Activated naive CD8-positive, alpha-beta T cell (primary cell): ENCODE data around the gene NAA80.

Experiments
- H3K27ac Mint-ChIP-seq: one replicate; pipeline ENCODE4 v1.8.0; 2021; ENCODE audit warnings: mixed read lengths
- H3K27me3 Mint-ChIP-seq: one replicate; pipeline ENCODE4 v1.8.0; 2021; ENCODE audit warnings: mixed read lengths
- H3K36me3 Mint-ChIP-seq: one replicate; pipeline ENCODE4 v1.8.0; 2021; ENCODE audit warnings: mixed read lengths
- H3K4me1 Mint-ChIP-seq: one replicate; pipeline ENCODE4 v1.8.0; 2021; ENCODE audit warnings: low read depth, mixed read lengths
- H3K4me3 Mint-ChIP-seq: one replicate; pipeline ENCODE4 v1.8.0; 2021; ENCODE audit warnings: mild to moderate bottlenecking, mixed read lengths
- H3K9me3 Mint-ChIP-seq: one replicate; pipeline ENCODE4 v1.8.0; 2021; ENCODE audit warnings: low read depth, mixed read lengths

Gene NAA80, protein sequence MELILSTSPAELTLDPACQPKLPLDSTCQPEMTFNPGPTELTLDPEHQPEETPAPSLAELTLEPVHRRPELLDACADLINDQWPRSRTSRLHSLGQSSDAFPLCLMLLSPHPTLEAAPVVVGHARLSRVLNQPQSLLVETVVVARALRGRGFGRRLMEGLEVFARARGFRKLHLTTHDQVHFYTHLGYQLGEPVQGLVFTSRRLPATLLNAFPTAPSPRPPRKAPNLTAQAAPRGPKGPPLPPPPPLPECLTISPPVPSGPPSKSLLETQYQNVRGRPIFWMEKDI

DNA sequence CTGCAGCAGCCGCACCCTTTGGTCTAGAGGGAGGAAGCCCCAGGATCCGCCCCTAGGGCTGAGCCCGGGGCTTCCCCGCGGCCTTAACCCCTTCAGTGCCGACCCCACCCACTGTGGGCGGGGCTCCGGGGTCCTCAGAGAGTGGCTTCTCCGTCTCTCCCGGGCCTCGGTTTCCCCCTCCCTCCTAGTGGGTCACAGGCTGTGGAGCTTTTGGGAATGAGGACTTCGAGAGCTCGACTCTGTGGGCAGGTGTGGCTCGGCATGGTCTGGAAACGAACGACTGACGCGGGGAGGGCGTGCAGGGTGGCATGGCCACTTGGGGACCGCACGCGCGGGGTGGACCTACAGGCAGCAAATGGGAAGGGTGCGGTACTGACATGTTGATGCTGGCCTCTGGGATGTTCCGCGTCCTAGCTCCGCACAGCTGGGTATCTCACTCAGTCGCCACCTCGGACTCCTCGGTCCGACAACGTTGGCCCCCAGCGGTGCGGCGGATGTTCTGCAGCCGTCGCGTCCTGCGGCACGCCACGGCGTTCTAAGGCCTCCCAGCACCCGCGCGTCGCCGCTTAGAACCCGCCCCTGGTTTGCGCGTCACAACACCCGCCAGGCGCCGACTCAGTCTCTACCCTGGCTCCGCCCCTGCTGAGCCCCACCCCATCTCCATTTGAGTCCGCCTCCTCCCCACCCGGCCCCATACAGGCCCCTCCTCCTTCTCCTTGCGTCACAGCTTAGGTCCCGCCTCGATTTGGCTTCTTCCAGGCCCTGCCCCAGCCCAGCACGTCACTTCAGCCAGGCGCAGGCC lies at the start of gene NAA80, which contains the start of gene HYAL3:
Gene NAA80, minus strand, starts transcription at position 570 of the 802 bp plus-strand sequence. CDS start 1,942 bp downstream, outside the sequence.
Gene HYAL3, minus strand, starts transcription at position 570 of the 802 bp plus-strand sequence. CDS start 3,803 bp downstream, outside the sequence.
- Mint-ChIP-seq H3K4me1 (peaks cover 22% of the 10 kb centered on the region), H3K27me3 (no peaks in the 10 kb centered on the region), H3K9me3 (no peaks in the 10 kb centered on the region), H3K36me3 (no peaks in the 10 kb centered on the region), H3K27ac (peak within 1 kb of the TSS; percentile 98), H3K4me3 (peak within 1 kb of the TSS; percentile 97)

DNA sequence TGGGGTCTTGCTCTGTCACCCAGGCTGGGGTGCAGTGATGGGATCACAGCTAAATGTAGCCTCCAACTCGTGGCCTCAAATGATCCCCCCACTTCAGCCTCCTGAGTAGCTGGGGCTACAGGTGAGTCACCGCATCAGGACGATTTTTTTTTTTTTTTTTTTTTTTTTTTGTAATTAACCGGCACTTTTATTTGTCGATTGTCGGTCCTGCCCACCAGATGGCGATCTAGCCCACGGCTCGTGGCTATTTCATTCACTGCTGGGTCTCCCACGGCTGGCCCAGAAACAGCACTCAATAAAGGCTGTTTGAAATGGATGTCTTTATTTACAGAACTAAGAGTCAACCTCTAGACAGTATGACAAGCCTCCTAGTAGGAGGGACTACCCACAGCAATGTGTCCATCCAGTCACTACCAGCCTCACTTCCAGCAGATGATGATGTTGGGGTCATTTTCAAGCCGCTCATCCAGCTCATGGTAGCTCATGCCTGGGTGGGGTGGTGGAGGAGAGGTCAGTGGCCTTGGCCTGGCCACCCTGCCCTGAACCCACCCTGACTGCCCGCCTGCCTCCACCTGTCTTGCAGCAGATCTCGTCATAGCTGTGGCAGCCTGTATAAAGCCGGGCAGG lies 48.1 kb upstream of the NAA80 start:
- H3K4me1 Mint-ChIP-seq, result peaks cover 60% of the 10 kb centered on the region
- H3K27me3 Mint-ChIP-seq, result no peaks in the 10 kb centered on the region
- peak overlapping the region; percentile 66 for H3K27ac Mint-ChIP-seq
- H3K4me3 Mint-ChIP-seq, result peak overlapping the region; percentile 52
- no peaks in the 10 kb centered on the region for H3K36me3 Mint-ChIP-seq
- no peaks in the 10 kb centered on the region for H3K9me3 Mint-ChIP-seq

DNA sequence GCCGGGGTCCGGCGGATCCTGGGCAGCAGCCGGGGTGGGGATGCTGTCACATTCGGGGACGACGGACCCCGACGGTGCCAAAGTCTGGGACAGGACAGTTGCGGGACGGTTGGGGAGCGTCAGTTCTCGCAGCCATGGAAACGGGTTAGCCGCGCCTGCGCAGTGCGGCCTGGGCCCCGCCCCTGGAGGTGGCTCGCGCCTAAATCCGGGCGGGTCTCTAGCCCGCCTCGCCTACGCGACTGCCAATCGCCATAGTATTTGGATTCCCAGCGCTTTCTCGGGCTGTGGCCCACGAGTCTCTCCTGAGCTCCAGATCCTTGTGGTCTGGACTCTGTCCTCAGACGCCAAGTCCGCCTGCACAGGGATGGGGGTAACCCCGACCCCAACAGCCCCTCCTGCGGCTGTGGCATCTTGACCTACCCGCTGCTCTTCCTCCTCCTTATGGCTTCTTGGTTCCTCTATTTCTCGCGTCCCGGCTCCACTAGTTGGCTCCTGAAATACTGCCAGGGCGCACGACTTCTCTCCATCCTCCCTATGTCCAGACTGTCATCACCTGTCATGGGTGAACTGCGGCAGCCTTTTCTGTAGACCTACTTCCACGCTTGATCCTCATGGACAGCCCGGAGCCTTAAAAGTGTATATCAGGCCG lies 46.5 kb upstream of the NAA80 start, which contains the start of gene ZMYND10:
Gene ZMYND10, minus strand, starts transcription at position 147 of the 649 bp plus-strand sequence. CDS start 153 bp downstream, outside the sequence.
- Mint-ChIP-seq H3K4me1 (peaks cover 54% of the 10 kb centered on the region), H3K4me3 (peak within 1 kb of the TSS; percentile 62), H3K27me3 (no peaks in the 10 kb centered on the region), H3K27ac (no peak within 1 kb of the TSS), H3K36me3 (no peaks in the 10 kb centered on the region), H3K9me3 (no peaks in the 10 kb centered on the region)

DNA sequence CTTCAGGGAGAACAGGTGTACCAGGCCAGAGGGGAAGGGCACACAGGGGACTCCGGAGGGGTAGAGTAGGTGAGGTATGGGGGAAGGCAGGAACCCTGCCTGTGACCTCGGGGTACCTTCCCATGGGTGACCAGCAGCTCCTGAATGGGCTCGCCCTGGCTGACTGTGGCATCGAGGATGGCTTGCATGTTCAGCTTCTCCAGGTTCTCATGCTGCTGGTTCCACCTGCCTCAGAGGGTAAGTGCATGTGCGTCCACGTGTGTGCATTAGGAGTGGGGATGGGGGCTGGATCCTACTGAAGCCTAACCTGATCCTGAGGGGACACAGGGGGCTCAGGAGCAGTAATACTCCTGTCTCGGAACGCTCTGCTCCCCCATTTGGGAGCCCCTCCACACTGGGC lies 45.8 kb upstream of the NAA80 start:
- Mint-ChIP-seq H3K36me3 (no peaks in the 10 kb centered on the region), H3K27me3 (no peaks in the 10 kb centered on the region), H3K4me3 (no peak overlapping the region), H3K27ac (no peak overlapping the region), H3K4me1 (peaks cover 50% of the 10 kb centered on the region), H3K9me3 (no peaks in the 10 kb centered on the region)

DNA sequence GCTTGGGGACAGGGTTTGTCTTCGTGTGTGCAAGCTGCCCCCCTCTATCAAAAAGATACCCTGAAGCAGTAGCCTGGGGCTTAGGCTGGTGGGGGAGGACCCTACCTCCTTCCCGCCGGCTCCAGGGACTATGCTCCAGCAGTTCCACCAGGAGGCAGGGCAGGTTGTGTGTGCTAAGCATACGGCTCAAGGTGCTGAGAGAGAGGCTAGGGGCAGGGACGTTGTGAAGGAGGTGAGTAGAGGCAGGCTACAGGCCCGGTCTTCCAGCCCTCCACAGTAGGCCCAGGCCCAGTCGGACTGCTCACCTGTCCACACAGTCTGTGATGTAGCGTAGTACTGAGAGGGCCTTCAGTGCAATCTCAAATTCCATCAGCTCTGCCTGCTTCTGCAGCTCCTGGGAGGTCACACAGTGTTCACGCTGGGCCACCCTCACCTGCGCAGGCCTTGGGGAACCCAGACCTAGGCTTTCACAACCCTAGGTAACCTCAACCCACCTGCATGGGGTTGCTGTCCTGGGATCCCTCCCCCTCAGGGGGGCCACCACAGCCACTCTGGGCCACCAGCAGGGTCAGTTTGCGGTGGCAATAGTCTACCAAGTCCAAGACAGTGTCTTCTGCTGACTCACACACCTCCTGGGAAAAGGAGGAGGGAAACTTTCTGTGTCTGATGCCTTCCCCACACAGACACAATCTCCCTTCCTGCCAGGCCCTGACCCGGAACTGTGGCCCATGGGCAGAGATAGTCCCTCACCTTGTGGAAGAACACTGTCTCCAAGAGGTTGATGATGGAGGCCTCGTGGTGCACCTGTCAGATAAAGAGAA lies 43.8 kb upstream of the NAA80 start:
- H3K36me3 Mint-ChIP-seq, result no peaks in the 10 kb centered on the region
- no peaks in the 10 kb centered on the region for H3K9me3 Mint-ChIP-seq
- no peaks in the 10 kb centered on the region for H3K27me3 Mint-ChIP-seq
- H3K27ac Mint-ChIP-seq, result peak overlapping the region; percentile 28
- peaks cover 49% of the 10 kb centered on the region for H3K4me1 Mint-ChIP-seq
- H3K4me3 Mint-ChIP-seq, result no peak overlapping the region

DNA sequence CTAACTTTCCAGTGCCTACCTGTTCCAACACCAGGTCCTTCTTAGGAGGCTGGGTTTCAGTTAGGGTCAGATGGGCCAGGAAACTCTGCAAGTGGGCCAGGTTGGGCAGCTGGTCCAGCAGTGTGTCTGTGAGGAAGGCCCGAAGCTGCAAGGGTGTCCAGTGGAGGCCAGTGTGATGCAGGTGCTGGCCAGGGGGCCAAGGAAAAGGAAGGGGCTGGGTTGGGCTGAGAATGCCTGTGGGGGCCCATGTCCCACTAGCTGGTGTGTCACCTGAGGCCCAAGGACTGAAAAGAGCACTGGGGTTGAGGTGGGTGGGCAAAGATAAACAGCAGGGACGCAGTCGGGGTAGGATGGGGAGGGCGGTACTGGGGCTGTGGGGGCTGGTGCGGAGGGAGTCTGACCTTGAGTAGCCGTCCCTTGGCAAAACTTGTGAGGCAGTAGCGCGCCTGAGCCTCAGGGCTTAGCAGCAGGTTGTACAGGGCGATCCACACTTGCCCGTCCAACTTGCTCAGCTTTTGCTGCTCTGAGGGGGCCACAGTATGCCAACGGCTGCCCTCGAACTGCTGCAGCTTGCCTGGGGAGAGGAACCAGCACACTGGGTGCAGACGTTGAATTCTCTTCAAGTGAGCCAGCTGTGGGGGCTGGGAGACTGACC lies 42.9 kb upstream of the NAA80 start:
- H3K4me1 Mint-ChIP-seq, result peaks cover 43% of the 10 kb centered on the region
- H3K27ac Mint-ChIP-seq, result peak overlapping the region; percentile 16
- H3K27me3 Mint-ChIP-seq, result no peaks in the 10 kb centered on the region
- H3K4me3 Mint-ChIP-seq, result no peak overlapping the region
- no peaks in the 10 kb centered on the region for H3K9me3 Mint-ChIP-seq
- no peaks in the 10 kb centered on the region for H3K36me3 Mint-ChIP-seq

DNA sequence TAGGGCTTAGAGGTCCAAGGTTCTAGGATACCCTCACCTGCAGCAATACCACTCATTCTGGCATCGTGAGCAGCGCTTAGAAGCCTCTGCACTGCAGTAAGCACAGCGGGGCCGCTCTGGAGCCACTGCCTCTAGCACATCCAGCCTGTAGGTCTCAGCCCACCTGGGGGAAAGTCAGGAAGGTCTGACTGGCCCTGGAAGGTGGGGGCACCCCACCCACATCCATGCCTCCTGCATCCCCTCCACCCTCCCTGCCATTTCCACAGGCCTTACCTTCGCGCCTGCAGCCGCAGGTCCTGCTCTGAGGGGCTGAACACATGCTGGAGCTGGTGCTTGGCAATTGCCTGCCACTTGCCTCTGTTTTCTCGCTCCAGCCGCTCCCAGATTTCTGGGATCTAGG lies 42.3 kb upstream of the NAA80 start:
- Mint-ChIP-seq H3K9me3 (no peaks in the 10 kb centered on the region), H3K27ac (peak overlapping the region; percentile 92), H3K4me3 (peak overlapping the region; percentile 82), H3K36me3 (no peaks in the 10 kb centered on the region), H3K4me1 (peaks cover 42% of the 10 kb centered on the region), H3K27me3 (no peaks in the 10 kb centered on the region)

DNA sequence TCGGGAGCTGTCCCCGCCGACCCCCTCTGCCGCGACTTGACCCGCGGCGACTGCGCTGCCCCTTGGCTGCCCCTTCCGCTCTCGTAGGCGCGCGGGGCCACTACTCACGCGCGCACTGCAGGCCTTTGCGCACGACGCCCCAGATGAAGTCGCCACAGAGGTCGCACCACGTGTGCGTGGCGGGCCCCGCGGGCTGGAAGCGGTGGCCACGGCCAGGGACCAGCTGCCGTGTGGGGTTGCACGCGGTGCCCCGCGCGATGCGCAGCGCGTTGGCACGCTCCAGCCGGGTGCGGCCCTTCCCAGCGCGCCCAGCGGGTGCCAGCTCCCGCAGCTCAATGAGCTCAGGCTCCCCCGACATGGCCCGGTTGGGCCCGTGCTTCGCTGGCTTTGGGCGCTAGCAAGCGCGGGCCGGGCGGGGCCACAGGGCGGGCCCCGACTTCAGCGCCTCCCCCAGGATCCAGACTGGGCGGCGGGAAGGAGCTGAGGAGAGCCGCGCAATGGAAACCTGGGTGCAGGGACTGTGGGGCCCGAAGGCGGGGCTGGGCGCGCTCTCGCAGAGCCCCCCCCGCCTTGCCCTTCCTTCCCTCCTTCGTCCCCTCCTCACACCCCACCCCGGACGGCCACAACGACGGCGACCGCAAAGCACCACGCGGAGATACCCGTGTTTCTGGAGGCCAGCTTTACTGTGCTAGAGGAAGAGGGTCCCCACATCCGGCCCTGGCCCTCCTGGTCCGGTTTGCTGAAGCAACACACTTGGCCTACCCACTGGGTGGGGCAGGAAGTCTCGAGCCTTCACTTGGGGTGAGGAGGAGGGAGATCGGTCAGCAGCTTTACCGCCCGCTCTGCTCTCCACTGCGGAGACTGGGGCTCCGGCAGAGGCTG lies 41.5 kb upstream of the NAA80 start, which contains the start of gene RASSF1:
Gene RASSF1, minus strand, starts transcription at position 389 of the 882 bp plus-strand sequence. Its CDS starts 31 bp downstream, at position 358.
- no peaks in the 10 kb centered on the region for H3K27me3 Mint-ChIP-seq
- H3K27ac Mint-ChIP-seq, result peak within 1 kb of the TSS; percentile 99
- no peaks in the 10 kb centered on the region for H3K9me3 Mint-ChIP-seq
- H3K4me3 Mint-ChIP-seq, result peak within 1 kb of the TSS; percentile 99
- H3K4me1 Mint-ChIP-seq, result peaks cover 43% of the 10 kb centered on the region
- no peaks in the 10 kb centered on the region for H3K36me3 Mint-ChIP-seq

DNA sequence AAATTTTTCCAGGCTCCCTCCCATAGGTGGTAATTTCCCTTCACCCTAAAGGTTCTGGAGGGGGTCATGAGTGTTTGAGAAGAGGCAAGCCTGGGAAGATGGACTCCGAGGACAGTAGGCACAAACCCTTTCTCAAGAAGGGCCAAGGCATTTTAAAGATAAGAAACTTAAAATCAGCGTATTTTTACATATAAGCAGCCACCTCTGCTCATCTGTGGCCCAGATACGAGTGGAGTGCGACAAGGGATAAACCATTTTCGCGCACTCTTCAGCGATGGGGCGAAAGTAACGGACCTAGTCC lies 40.9 kb upstream of the NAA80 start:
- H3K9me3 Mint-ChIP-seq, result no peaks in the 10 kb centered on the region
- no peaks in the 10 kb centered on the region for H3K27me3 Mint-ChIP-seq
- H3K27ac Mint-ChIP-seq, result peak overlapping the region; percentile 99
- H3K4me1 Mint-ChIP-seq, result peaks cover 47% of the 10 kb centered on the region
- H3K36me3 Mint-ChIP-seq, result no peaks in the 10 kb centered on the region
- peak overlapping the region; percentile 99 for H3K4me3 Mint-ChIP-seq

DNA sequence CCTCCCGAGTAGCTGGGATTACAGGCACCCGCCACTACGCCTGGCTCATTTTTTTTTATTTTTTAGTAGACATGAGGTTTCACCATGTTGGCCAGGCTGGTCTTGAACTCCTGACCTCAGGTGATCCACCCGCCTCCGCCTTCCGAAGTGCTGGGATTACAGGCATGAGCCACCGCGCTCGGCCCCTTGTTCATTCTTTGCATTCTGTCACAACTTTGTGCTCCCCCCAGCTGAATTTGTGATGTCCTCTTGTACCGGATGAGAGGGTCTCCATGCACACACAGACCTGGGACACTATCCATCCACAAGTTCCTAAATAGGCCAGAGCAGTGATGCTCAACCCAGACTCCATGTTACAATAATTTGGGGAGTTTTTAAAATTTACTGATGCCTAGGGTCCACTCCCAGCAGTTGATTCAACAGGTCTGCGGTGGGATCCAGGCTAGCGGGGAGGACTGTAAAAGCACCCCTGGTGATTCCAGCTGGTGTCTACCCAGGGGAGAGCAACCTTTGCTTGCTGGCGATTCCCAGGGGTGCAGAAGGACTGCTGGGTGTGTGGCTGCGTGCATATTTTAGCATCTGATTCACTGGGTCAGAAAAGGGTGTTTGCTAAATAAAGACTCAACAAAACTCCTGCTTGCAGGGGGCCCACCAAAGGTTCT lies 40.4 kb upstream of the NAA80 start:
- Mint-ChIP-seq H3K27ac (peak overlapping the region; percentile 99), H3K9me3 (no peaks in the 10 kb centered on the region), H3K4me3 (peak overlapping the region; percentile 99), H3K4me1 (peaks cover 46% of the 10 kb centered on the region), H3K36me3 (no peaks in the 10 kb centered on the region), H3K27me3 (no peaks in the 10 kb centered on the region)

DNA sequence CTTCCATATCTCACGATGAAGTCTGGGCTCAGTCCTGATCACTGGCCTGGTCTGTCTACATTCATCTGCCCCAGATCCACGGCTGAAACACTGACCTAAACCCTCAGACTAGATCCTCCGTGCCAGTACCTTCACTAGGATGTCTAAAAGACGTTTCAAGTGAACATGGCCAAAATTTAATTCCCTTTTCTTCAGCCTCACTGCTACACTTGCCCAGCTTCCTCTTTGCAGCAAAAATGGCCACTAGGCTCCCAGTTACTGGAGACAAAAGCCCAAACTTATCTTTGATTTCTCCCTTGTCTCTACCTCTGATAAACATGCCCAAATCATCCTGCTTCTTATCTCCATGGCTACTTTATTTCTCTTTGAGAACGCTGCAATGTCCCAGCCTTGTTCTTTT lies 39.8 kb upstream of the NAA80 start:
- Mint-ChIP-seq H3K9me3 (no peaks in the 10 kb centered on the region), H3K4me1 (peaks cover 53% of the 10 kb centered on the region), H3K27me3 (no peaks in the 10 kb centered on the region), H3K4me3 (peak overlapping the region; percentile 99), H3K27ac (peak overlapping the region; percentile 99), H3K36me3 (no peaks in the 10 kb centered on the region)

DNA sequence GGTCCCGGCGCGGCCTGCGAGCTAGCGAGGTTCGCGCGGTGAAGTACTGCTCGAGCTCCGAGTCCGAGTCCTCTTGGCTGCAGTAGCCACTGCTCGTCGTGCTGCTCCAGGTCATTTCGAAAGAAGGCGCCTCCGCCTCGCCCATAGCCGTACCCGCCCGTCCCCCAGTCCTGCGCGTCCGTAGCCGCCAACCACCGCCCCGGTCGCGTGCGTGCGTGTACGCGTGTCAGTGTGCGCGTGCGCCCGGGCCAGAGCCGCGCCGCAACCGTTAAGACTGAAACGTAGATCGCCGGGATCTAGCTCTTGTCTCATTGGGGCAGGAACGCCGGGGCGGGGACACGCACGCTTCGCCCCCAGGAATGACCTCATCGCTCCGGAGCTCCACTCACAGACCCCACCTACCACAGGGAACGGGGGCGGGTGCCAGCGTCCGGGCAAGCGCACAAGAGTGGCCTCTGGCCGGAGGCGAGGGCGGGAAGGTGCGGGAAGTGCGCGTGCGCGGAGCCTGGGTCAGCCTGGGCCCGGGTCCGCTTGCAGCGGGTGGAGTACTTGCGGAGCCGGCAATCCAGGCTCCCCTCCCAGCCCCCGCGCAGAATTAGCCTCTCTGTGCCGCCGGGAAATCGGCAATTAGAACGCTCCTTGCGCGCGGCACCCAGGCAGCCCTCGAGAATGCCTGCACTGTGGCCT lies 38.1 kb upstream of the NAA80 start:
- no peaks in the 10 kb centered on the region for H3K9me3 Mint-ChIP-seq
- H3K4me1 Mint-ChIP-seq, result peaks cover 58% of the 10 kb centered on the region
- no peaks in the 10 kb centered on the region for H3K27me3 Mint-ChIP-seq
- H3K4me3 Mint-ChIP-seq, result peak overlapping the region; percentile 99
- peak overlapping the region; percentile 99 for H3K27ac Mint-ChIP-seq
- H3K36me3 Mint-ChIP-seq, result no peaks in the 10 kb centered on the region
